ENCODE results near the gene BFSP1.

Gene BFSP1

DNA sequence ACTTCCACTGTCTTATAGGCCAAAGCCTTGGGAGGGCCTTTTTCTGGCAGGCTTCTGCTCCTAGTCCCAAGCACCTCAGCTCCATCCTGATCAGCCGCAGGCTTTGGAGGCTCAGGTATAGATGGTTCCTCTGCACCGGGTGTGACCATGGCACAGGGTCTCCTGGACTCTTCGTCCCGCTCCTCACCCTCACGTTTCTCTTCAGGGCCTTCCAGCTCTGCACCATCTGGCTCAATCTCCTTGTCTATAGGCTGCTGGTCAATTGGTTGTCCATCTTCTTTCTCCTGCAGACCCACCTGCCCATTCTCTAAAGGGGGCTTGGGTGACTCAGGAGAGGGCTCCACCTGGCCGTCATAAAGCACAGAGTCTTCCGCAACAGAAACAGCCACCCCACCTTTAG lies 37.0 kb downstream of the BFSP1 start:
- DNase-seq: no peak

DNA sequence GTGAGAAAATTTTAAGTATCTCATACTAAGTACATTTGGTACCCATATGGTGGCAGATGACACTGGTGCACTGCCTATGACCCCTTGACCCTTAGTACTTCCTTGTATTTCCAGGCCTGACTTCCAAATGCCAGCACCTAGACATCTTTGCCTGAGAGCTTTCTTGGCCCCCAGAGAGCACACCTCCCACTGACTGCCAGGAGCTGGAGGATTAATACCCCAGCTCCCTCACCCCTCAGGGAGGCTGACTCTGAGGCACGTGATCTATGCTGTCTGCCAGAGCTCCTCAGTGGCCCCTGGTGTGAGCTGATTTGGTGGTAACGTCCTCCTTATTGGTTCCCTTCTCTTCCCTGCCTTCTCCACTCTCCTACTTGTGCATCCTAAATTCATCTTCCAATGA lies 38.0 kb downstream of the BFSP1 start:
- DNase-seq: no peak

DNA sequence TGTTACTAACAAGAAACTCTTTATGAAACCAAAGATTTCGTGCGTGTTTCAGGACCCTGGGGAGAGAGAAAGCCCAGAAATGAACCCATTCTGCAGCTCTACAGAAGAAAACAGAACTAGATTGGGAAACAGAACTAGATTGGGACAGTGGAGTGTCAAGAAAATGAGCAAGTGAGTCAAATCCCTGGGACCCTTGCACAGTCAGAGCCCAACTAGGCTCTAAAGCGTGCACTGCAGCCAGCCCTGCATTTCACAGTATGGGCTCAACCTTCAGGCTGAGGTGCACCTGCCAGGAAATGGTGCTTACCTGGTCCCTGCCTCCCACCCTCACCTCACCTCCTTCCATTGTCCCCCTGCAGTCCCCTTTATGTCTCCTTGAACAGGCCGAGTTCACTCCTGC lies 39.7 kb downstream of the BFSP1 start:
- DNase-seq: no peak

DNA sequence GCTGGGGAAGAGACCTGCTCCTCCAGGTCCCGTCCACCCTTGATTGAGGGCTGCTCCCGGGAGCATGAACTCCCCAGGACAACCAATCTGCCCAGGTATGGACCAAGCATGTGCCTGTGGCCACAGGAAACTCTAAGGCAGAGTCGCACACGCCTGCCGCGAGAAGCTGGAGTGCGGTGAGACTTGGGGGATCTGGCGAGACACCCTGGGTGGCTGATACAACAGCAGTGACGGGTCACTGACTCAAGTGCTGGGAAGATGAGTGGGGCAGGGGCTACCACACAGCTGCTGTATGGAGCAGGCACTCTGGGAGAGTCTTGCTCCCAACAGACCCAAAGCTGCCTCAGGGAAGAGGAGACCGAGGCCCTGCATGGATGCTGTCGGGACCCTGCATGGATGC lies 40.1 kb downstream of the BFSP1 start:
- DNase-seq: no peak

DNA sequence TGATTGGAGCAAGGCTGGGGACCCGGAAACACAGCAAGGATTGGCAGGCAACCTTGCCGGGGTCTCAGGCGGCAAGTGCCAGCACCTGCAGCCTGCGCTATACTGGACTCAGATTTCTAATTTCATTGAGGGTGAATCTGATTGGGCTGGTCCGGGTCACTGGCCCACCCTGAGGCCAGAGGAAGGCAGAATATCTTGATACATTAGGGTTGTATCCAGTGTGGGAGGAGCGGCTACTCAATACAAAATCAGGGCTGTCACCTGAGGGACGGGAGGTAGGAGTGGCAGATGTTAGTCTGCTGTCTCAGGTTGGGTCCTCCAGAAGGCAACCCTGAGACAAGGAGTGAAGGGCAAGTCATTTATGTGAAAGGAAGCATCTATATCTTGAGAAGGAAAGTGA lies 40.7 kb downstream of the BFSP1 start:
- DNase-seq: no peak

DNA sequence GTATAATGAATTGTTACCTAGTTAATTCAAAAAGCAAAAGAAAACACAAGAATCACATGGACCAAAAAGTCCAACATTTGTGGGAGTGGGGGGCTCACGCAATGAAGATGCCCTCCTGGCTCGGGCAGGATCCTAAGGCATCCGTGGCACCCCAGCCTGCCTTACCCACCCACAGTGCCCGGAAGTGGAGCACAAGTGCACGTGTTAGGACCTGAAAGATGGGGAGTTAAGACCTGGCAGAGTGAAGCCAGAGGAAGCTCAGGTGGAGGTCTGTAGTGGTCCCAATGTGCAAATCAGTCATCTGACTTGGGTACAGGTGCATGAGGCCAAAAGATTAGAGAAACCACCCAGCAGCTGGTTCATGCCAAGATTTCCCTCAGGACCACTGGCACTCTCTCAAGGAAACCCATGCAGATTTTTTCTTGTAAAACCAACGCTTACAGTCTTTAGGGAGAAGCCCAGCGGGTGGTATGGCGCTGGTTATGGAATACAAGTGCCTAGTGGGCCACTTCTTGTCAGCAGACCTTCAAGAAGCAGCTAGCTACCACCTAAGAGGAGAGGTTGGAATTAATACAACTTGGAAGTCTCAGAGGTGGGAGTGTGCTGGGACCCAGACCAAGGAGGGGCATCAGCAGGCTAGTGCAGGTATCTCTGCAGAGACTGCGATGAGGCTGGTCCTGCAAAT lies 42.1 kb downstream of the BFSP1 start:
- DNase-seq: no peak

DNA sequence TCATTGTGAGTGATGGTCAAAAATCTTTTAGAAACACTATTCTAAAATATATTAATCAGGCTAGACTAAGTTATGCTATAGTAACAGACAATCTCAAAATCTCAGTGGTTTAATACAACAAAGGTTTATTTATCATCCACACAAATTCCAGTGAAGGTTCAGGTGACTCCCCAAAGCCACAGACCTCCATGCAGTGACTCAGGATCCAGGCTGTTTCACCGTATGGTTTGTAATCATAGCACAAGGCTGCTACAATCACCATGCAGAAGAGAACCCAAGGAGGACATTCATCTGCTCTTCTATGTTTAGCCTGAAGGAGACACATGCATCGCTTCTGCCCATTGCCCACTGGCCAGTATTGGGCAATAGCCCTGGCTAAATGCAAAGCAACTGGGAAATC lies 46.2 kb downstream of the BFSP1 start:
- DNase-seq: no peak

DNA sequence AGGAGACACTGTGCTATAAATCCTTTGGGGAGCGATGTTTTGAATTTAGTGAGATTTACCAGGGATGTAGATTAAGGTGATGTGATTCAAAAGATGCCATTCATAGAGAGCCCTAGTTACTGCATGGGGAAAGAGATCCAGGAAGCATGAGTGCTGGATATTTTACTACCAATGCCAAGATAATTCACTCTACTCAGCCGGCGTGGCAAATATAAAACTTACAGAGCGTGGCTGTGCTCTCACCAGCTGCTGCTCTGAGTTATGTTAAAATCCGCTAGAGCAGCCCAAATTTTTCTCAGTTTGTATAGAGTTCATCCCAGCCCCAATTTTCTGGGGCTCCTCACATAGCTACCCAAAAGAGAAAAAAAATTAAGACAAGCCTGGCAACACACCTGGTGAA lies 48.6 kb downstream of the BFSP1 start:
- DNase-seq: no peak

DNA sequence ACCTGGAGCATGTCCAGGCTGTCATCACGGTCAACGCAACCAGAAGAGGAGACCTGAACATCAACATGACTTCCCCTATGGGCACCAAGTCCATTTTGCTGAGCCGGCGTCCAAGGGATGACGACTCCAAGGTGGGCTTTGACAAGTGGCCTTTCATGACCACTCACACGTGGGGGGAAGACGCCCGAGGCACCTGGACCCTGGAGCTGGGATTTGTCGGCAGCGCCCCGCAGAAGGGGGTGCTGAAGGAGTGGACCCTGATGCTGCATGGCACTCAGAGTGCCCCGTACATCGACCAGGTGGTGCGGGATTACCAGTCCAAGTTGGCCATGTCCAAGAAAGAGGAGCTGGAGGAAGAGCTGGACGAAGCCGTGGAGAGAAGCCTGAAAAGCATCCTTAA lies 49.5 kb downstream of the BFSP1 start:
- DNase-seq: no peak

DNA sequence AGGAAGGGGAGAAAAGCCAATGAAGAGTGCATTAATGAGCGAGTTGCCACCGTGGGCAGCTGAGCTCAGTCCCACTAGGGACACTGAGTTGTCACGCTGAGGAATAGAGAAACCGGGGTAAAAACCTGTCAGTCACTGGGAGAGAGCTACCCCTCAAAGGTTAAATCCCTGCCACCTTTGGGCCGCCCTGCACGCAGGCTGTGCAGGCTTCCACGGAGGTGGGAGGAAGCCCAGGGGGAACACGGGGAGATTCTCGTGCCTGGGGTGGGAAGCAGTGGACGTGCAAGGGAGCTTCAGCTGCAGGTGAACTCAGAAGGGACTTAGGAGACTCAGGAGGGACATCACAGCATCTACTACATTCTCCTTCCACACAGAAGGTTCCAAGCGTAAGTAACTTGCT lies 50.5 kb downstream of the BFSP1 start:
- no peak for DNase-seq

DNA sequence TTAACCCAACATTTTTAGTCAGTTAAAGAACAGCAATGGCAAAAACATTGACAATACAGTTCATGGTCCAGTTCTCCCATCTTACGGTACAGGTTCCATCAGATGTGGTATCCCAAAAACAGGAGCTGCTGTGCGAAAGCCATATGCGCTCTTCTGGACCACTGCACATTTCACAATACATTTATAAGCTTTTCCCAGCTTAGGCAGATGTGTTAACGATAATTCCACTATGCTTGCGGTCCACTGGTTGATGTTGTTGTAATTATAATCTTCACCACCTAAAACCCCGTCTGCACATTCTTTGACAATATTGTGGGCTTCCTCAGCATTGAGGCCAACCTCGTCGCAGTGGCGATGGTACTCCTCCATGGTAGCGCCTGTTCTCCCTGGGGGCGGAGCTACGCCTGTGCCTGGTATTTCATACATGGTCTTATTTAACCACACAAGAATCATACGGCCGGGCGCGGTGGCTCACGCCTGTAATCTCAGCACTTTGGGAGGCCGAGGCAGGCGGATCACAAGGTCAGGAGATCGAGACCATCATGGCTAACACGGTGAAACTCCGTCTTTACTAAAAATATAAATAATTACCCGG lies 52.0 kb downstream of the BFSP1 start:
- DNase-seq: no peak

DNA sequence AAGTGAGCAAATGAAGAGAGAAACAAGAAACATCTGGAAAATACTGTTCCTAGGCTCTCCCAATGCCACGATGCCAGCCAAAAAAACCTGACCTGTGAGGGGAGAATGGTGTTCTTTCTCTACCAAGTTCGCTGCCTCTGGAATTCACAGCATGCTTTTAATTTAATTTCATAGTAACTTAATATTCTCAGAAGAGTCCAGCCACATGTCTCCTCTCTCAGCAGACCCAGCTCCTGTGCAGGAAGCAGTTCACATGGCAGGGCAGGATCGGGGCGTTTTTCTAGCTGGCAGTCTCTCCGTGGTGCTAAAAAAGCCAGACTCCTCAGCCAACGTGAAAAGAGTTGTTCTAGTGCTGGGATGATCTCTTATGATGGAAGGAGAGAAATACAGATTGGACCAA lies 57.5 kb downstream of the BFSP1 start:
- DNase-seq: no peak

DNA sequence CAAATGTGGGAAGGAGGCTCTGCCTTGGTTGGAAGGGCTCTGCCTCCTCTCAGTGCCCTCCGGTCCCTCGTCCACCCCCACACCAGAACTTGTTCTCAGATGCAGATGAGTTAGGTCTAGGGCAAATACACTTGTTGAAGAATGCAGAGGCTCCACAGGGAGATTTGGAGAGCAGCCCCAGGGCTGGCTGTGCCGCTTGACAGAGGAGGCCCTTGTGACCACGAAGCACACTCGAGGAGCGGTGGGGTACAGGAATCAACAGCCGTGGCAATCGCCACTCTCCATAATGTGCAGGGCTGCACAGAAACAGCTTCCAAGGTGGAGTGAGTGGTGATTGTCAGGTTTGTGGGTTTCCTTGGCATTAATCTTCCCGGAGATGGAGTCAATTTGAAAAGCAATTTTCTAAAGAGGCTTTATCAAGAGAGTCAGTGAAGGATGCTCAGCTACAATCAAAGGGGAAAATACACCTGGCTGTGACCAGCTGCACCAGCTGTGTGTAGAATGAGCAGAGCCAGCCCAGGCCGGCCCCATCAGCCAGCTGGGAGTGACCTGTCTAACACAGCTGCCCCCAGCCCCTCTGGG lies 59.5 kb downstream of the BFSP1 start:
- DNase-seq: no peak

DNA sequence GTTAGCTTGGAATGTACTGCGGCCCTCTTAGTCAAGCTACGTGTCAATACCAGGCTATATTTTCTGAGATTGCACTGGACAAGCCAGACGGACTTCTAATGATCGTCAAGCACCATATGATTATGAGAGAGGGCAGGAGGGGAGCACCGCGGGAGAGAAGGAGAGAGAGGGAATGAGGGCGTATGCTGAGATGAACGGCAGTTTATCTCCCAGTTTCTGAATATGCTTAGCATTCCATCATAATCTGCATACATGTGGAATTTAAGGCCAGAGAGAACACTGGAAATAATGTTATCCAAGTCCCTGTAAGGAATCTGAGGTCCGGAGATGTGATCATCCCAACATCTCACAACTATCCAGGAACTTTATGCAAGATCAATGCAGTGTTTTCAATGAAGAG lies 60.2 kb downstream of the BFSP1 start:
- DNase-seq: no peak

DNA sequence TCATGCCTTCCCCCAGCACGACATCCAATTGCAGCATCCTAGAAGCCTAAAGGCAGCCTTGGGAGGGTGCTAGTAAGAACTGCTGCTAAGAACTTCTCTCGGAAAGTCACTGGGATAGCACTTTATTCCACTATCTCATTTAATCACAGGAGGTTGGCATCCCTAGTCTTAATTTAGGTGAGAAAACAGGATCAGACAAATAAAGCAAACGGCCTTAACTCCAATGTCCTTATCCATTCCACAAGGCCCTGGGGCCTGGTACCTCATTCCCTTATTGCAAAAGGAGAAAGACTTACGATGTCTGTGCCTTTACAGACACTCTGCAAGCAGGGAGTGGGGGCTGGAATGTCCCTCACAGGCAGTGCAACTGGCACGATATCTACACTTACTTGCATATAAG lies 60.7 kb downstream of the BFSP1 start:
- DNase-seq: no peak

DNA sequence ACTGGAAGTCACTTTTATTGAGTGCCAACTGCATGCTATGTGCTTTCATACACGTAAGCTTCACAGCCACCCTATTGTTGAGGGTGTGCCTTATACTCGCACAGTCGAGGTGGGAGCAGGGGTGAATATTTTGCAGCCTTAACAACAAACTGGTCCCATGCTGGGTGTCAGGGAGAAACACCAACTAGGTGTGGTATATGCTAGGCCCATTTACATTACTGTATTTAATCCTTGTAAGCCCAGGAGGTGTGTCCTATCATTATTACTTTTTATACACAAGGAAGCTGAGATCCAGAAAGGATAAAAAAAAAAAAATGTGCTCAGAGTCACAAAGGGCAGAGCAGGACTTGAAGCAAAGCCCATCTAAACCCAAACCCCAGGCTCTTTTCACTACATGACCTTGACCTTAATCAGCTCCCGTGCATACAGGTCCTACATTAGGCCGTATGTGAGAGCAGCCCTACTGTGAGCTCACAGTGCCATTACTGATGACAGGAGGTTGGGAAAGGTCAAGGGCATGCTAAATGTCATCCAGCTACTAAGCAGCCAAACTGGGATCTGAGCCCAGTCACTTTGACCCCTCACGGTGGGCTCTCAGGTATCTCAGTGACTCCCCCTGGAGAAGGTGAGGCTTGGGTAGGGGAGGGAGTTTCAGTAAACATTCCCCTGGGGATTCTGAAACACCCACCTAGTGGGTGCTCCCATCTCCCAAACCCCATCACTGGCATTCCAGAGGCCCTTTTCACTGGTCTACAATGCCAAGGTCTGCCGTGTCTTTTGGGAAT lies 61.7 kb downstream of the BFSP1 start:
- no peak for DNase-seq

DNA sequence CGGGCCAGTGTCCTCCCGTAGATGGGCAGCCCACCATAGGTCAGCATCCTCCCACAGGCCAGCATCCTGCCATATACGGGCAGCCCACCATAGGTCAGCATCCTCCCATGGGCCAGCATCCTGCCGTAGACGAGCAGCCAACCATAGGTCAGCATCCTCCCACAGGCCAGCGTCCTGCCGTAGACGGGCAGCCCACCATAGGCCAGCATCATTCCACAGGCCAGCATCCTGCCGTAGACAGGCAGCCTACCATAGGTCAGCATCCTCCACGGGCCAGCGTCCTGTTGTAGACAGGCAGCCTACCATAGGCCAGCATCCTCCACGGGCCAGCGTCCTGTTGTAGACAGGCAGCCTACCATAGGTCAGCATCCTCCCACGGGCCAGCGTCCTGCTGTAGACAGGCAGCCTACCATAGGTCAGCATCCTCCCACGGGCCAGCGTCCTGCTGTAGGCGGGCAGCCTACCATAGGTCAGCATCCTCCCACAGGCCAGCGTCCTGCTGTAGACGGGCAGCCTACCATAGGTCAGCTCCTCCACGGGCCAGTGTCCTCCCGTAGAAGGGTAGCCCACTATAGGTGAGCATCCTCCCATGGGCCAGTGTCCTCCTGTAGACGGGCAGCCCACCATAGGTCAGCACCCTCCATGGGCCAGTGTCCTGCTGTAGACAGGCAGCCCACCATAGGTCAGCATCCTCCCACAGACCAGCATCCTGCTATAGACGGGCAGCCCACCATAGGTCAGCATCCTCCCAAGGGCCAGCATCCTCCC lies 62.9 kb downstream of the BFSP1 start:
- no peak for DNase-seq

DNA sequence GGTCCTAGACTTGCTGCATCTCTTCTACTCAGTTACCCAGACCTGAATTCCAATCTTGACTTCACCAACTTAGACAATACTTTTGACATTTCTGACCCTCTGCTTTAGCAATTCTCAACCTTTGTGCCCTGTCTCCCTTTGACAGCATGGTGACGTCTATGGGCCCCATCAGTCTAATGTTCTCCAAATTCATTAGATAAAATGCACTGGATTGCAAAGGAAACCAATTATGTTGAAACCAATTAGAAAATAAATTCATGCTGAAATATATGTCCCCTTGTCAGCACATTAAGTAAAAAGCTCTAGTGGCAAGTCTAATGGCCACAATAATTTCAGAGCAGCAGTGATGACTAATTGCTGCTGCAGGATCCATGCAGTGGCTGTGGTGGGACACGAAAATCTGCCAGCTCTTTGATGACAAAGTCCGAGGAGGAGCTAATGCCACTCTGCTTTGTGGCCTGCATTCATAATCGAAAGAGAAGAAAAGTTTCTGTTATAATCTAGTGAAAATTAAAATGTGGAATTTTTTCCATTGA lies 64.0 kb downstream of the BFSP1 start:
- no peak for DNase-seq

DNA sequence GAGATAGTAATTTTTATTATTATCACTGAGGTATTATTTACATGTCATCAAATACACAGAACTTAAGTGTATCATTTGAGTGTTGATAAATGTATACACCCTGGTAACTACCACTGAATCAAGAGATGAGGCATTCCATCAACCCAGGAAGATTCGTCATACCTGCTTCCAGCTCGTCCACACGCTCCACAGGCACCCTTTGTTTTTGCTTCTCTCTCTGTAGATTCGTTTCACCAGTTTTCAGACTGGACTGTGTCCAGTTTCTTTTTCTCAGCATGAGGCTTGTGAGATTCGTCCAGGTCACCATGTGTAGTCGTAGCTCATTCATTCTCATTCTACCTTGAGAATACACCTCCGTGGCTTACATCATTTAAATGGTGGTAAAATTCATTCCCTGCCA lies 64.5 kb downstream of the BFSP1 start:
- DNase-seq: no peak

DNA sequence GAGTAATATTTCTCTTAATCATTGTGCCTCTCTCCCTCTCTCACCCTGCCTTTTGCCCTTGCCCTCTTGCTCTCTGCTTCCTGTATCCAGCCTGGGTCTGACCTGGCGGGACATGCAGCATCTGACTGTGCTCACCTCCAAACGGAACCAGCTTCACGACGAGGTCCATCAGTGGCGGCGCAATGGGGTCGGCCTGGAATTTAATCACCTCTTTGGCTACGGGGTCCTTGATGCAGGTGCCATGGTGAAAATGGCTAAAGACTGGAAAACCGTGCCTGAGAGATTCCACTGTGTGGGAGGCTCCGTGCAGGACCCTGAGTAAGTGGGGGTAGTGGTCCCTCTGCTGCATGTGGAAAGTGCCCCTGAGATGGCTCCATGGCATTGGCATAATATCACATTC lies 65.9 kb downstream of the BFSP1 start:
- no peak for DNase-seq

DNA sequence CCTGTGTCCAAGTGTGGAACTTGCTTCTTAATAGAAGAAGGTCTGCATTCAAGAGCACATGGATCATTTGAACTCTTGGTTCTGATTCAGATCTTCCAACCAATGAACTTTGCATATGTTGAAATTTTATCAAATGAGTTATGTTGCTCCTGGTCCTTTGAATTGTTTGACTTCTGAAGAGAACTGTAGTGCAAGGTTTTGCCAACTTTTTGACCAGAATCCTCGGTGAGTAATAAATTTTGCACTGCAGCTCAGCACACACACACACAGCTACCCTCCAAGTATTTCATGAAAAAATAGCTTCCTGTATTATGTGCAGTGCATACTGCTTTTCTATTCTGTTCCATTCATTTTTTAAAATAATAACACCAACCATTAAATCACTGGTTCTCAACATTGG lies 67.5 kb downstream of the BFSP1 start:
- DNase-seq: no peak

DNA sequence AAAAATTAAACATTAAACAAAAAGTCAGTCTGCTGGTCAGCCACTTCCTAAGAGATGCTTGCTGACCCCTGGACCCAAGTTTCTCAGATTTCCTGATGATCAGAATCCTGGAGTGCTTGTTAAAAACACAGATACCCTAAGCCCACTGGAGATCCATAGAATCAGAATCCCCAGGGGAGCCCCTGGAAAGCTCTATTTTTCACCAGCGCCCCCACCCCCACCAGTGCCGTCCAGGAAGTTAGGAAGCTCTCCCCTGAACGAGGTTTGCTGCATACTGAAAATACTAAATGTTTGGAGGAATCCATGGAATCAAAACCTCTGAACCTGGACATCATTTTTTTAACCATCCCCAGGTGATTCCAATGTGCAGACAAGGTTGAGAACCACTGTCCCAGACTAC lies 69.2 kb downstream of the BFSP1 start:
- DNase-seq: no peak

DNA sequence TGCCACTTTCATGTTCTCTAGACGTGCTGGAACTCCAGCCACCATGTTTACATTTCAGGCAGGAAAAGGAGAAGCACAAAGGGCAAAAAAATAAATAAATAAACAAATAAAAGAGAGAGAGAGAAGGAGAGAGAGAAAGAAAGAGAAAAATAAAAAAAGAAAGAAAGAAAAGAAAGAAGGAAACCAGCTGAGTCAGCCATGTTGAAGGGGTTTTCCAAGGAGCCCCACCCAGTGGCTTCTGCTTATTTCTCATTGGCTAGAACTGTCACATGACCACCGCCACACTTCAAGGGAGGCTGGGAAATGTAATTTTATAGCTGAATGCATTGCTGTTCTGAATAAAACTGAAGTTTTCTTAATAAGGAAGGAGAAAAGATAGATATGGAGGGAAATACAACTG lies 71.1 kb downstream of the BFSP1 start:
- peak; percentile 25 for DNase-seq
